NCI-H2227 (cell line): ENCODE measurements around the gene ALMS1.
"Not testable (repeated sequence)": the region's sequence is repeated elsewhere in the genome, so short reads cannot be mapped to it uniquely, and the experiment has no call there.

ENCODE experiments used
- DNase-seq: peaks from one replicate; lab custom pipeline; 2025; ENCODE audit not compliant: unreplicated experiment; lab: John Stamatoyannopoulos, UW

The ALMS1 gene

DNA sequence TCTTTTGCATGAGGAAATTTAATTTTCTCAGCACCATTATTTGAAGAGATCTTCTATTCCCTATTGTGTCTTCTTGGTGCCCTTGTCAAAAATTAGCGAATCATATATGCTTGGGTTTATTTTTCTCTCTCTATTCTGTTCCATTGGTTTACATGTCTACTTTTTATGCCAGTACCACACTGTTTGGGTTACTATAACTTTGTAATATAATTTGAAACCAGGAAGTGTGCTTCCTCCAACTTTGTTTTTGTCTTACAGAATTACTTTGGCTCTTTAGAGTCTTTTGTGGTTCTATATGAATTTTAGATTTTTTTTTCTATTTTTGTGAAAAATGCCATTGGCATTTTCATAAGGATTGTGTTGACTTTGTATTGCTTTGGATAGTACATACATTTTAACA is 17.6 kb downstream of the ALMS1 start:
- DNase-seq, result no peak

DNA sequence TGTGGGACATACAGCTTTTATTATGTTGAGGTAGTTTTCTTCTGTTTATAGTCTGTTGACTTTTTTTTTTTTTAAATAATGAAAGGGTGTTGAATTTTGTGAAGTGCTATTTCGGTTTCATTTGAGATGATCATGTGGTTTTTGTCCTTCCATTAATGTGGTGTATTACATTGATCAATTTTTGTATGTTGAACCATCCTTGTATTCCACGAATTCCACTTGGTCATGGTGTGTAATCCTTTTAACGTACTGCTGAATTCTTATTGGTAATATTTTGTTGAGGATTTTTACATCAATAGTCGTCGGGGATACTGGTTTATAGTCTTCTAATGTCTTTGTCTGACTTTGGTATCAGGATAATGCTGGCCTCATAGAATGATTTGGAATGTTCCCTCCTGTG is 18.8 kb downstream of the ALMS1 start:
- no peak for DNase-seq

DNA sequence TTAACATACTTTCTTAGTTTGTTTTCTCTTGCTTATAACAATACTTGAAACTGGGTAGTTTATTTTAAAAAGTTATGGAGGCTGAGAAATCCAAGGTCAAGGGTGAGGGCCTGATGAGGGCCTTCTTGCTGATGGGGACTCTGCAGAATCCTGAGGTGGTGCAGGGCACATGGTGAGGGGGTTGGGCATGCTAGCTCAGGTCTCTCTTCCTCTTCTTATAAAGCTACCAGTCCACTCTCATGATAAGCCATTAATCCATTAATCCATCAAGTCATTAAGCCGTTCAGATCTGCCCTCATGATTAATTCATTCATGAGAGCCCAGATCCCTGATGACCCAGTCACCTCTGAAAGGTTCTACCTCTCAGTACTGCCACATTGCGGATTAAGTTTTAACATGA is 21.4 kb downstream of the ALMS1 start:
- DNase-seq, result no peak

DNA sequence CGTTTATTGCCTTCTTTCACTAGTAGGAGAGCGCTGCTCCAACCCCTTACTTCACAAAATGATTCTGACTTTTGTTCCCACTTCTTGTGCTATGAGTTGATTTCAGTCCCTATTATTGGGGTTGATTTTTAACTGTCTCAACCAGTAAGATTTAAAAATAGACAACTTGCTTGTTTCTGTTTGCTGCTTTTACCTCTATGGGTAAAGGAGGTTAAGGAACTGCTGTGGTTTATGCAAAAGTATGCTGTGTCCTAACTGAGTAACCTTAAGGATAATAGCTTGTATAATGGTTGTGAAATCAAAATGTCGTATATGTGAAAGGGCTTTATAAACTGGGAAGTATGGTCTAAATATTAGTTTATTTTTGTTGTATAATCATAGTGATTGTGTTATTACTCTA is 22.6 kb downstream of the ALMS1 start:
- DNase-seq, result no peak

DNA sequence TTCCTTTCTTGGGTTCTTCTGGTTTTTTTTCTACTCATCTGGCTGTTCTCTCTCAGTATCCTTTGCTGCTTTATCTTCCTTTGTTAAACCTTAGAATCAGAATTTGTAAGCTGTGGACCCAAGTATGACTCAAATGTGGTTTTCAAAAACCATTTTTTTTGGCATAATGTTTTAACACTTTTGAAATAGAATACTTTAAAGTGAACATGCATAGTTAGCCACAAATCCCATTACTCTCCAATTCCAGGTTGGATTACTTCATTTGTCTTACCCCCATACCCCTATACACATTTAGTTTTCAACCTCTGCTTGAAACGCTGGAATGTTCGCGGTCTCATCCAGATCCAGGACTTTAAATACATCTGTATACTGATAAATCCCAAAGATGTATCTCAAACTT is 29.1 kb downstream of the ALMS1 start:
- no peak for DNase-seq

DNA sequence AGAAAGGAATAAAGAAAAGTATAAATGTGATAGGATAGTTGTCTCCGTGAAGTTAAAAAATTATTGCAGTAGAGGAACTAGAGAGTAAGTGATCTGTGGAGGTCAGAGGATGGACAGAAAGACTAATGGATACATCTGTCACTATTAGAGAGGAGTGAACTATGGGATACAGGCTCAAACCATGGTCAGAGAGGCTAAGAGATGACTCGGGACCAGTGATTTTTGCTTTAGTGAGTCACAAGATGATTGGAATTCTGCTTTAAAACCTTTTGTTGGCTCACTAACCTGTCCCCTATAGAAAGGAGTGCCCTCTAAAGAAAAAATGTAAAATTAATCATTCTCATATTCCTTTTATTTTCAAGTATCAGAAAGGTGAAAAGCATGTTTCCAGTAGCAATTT is 30.3 kb downstream of the ALMS1 start:
- DNase-seq, result no peak

DNA sequence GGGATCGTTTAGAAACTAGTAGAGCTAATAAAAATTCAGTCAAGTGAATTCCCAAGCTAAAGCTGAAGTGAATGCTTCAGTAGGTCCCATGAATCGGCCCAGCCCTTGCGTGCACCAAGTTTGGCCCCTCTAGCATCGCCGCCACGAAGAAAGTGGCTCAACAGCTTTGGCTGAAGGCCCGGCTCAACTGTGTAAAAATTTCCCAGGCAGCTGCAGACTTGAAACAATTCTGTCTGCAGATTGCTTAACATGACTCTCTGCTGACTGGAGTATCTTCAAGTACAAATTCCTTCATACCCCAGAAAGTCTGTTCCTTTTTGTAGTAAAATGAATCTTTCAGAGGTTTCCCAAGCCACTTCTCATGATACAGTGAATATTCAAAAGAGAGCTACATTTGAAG is 32.7 kb downstream of the ALMS1 start:
- DNase-seq, result no peak

DNA sequence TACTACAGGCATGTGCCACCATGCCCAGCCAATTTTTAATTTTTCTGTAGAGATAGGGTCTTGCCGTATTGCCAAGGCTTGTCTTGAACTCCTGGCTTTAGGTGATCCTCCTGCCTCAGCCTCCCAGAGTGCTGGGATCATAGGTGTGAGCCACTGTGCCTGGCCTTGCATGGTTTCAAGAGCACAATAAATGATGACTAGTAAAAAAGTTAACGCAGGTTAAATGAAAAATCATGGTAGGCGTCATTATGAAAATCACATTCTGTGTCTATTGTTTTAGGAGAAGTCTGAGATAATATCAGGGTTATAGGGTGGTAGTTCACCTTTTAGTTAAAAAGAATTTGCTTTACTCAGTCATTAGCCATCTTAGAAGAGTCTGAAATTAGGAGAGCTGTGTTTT is 38.3 kb downstream of the ALMS1 start:
- DNase-seq, result no peak

DNA sequence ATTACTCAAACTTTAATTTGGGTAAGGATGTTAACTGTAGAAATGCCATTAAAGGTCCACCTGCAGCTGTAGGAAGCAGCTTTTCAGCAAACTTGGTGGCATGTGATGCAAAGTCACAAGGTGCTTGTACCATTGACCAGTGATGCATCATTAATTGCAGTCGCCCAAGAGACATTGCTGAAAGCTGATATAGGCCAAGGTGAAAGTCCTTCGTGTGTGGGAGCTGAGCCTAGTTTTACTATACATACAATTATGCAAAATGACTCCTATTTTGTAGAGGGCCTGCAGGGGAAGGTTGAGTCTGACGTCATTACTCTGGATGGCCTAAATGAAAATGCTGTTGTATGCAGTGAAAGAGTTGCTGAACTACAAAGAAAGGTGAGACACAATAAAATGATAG is 40.5 kb downstream of the ALMS1 start:
- DNase-seq, result no peak

DNA sequence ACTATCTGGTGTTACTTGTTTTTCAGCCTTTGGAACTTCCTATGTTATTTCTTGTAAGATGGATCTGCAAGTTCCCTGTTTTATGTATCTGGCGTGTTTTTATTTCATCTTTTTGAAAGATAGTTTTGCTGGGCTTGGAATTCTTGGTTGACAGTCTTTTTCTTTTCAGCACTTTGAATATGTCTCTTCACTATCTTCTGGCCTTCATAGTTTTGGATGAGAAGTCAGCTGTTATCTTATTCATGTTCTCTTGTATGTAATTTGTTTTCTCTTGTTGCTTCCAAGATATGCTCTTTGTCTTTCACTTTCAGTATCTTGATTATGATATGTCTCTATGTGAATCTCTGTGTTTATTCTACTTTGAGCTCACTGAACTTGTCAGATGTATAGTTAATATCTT is 50.4 kb downstream of the ALMS1 start:
- no peak for DNase-seq

DNA sequence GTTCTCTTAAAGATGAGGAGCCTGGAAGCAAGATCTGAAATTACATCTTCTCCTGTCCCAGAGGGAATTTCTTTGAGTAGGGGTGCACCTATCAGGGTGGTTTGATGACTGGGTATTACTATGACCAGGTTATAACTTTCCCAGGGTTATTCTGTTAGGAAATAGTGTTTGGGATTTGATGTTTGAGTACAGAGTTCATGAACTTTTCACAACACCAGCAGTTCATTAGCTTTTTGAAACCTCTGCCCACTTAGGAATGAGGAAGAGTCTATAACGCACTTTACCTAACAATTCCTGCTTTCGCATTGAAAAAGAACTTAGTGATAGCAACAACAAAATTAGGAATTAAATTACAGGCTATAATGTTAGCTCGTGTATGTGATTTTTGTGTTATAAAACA is 58.6 kb downstream of the ALMS1 start:
- no peak for DNase-seq

DNA sequence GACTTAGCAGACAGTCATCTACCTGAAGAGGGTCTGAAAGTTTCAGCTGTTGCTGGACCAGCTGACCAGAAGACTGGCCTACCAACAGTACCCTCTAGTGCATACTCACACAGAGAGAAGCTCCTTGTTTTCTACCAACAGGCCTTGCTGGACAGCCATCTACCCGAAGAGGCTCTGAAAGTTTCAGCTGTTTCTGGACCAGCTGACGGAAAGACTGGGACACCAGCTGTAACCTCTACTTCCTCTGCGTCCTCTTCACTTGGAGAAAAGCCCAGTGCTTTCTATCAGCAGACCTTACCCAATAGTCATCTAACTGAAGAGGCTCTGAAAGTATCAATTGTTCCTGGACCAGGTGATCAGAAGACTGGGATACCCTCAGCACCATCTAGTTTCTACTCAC is 63.2 kb downstream of the ALMS1 start:
- no peak for DNase-seq

DNA sequence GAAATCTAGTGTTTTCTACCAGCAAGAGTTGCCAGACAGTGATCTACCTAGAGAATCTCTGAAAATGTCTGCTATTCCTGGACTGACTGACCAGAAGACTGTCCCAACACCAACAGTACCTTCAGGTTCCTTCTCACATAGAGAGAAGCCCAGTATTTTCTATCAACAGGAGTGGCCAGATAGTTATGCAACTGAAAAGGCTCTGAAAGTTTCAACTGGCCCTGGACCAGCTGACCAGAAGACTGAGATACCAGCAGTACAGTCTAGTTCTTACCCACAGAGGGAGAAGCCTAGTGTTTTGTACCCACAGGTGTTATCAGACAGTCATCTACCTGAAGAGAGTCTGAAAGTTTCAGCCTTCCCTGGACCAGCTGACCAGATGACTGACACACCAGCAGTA is 63.8 kb downstream of the ALMS1 start:
- DNase-seq, result no peak

DNA sequence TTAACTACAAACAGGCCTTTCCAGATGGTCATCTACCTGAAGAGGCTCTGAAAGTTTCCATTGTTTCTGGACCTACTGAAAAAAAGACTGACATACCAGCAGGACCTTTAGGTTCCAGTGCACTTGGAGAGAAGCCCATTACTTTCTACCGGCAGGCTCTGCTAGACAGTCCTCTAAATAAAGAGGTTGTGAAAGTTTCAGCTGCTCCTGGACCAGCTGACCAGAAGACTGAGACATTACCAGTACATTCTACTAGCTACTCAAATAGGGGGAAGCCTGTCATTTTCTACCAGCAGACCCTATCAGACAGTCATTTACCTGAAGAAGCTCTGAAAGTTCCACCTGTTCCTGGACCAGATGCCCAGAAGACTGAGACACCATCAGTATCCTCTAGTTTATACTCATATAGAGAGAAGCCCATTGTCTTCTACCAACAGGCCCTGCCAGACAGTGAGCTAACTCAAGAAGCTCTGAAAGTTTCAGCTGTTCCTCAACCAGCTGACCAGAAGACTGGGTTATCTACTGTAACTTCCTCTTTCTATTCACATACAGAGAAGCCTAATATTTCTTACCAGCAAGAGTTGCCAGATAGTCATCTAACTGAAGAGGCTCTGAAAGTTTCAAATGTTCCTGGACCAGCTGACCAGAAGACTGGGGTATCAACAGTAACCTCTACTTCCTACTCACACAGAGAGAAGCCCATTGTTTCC is 65.8 kb downstream of the ALMS1 start:
- DNase-seq, result no peak

DNA sequence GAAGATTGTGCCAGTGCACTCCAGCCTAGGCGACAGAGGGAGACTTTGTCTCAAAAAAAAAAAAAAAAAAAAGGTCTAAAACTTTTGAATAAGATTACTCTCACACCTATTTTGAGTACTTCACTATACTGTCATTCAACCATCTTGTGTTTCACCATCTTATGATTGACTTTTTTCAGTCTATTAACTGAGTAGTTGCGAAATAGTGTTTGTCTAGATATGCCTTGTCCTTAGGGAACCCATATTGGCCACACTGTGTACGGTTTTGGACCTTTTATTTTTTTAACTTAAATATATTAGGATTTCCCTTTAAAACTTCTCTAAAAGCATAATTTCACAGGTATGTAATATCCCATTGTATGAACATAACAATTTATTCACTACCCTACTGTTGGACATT is 72.3 kb downstream of the ALMS1 start:
- DNase-seq, result no peak

DNA sequence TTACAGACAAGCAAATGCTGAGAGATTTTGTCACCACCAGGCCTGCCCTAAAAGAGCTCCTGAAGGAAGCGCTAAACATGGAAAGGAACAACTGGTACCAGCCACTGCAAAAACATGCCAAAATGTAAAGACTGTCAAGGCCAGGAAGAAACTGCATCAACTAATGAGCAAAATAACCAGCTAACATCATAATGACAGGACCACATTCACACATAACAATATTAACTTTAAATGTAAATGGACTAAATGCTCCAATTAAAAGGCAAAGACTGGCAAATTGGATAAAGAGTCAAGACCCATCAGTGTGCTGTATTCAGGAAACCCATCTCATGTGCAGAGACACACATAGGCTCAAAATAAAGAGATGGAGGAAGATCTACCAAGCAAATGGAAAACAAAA is 76.8 kb downstream of the ALMS1 start:
- DNase-seq, result not testable (repeated sequence)

DNA sequence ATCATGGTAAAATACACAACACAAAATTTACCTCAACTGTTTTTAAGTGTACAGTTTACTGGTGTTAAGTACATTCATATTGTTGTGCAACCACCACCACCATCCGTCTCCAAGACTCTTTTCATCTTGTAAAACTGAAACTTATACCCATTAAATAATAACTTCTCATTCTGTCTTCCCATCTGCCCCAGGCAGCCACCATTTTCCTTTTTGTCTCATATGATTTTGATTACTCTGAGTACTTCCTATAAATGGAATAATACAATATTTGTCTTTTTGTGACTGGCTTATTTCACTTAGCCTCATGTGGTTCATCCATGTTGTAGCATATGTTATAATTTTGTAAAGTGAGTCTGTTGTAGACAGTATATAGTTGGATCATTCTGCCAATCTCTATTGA is 82.7 kb downstream of the ALMS1 start:
- no peak for DNase-seq

DNA sequence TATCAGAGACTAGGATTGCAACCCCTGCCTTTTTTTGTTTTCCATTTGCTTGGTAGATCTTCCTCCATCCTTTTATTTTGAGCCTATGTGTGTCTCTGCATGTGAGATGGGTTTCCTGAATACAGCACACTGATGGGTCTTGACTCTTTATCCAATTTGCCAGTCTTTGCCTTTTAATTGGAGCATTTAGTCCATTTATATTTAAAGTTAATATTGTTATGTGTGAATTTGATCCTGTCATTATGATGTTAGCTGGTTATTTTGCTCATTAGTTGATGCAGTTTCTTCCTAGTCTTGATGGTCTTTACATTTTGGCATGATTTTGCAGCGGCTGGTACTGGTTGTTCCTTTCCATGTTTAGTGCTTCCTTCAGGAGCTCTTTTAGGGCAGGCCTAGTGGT is 98.2 kb downstream of the ALMS1 start:
- DNase-seq, result not testable (repeated sequence)

DNA sequence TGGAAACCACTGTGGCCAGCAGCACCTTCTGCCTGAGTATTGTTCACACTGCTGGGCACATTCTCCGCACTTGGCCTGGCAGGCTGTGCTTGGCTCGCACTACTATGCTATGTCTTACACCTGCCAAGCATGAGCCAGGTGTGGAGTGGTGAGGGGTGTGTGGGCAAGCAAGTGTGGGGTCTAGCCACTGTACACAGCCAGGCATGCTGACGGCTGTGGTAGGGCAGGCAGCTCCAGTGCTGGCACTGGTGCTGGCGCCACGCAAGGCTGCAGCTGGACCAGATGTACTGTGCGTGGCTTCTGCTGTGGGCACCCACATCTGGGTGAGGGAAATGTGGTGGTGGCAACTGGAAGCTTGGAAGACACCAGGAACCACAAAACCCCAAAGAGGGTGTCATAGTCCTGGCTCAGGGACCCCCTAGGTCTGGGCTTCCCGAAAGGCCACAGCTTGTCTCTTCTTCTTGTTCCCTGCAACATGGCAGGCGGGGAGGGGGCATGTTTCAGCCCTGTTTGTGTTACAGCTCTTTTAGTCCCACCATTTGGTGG is 101.5 kb downstream of the ALMS1 start:
- DNase-seq, result no peak

DNA sequence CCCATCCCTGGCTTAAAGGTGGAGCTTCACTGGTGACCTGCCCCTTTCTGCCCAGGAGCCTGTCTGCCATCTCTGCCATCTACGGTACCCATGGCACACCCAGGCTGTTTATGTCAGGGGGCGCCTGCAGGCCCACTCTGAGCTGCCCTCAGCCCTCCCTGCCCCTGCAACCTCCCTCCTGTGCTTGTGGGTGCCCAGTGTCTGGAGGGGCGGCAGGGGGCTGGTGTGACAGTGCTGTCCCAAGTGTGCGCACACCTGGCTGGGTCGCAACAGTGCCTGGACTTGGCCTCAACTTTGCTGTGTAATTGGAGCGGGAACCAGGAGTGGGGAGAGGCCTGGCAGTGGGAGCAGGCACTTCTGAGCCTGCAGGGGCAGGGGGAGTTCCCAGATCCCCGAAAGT is 102.4 kb downstream of the ALMS1 start:
- DNase-seq, result no peak

DNA sequence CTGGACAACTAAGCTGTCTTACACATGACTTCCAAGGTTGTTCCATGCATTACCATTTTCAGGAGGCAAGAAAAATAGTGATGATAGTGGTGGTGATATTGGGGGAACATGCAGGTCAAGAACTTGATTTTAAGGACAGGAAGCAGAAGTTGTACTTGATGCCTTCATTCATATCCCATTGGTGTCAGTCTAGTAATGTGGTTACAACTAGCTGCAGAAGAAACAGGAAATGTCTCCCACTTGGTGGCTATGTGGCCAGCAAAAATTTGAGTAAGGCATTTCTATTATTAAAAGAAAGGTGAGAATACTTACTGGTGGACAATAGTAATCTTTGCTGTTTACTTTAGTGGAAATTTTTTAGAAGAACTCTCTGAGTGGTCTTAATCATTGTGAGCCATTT is 103.4 kb downstream of the ALMS1 start:
- DNase-seq, result no peak

DNA sequence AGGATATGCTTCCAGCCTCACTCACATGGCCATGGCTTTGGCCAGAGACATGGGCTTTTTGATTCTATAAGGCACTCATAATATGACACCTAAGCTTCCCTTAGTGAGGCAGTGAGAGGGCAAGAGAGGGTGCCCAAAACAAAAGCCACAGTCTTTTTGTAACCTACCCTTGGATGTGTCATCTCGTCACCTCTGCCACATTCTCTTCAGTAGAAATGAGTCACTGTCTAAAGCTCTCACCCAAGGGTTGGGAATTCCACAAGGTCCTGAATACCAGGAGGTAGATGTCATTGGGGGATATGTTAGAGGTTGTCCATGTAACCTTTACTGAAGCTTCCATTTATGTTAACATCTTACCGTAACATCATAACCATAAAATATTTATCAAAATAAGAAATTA is 108.4 kb downstream of the ALMS1 start:
- DNase-seq, result no peak

DNA sequence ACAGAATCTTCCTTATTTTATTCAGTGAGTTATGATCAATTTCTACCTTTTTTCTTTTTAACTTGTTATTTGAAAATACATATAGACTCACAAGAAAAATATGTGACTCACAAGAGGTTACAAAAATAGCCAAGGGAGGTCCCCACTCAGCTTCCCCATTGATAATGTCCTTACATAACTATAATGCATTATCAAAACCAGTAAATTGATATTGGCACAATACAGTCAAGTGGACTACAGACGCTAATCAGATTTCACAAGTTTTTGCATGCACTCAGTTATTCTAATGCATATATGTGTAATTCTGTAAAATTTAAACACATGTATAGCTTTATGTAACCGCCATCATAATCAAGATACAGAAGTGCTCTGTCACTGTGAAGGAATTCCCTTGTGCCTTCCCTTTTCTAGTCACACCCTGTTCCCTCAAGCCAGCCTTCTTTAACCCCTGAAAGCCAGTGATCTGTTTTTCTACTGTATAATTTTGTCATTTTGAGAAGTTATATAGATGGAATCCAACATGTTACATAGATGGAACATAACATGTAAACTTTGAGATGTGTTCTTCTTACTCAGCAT is 118.4 kb downstream of the ALMS1 start:
- DNase-seq, result no peak
